ENCODE results near the gene FGF7. TPM values are rescaled to one million over a fixed set of nuclear protein-coding genes. Genes with fewer than 3 reads are reported as not detected.

The FGF7 gene
- total RNA-seq, 2 experiments from 2014 or later = not detected

- ChIA-PET CTCF (no interaction called here), POLR2A (no interaction called here)
- Mint-ChIP-seq H3K27me3 (no peaks in the 10 kb centered on the region), H3K4me3 (no peak overlapping the region), H3K4me1 (ENCODE audit: low read depth) (peaks cover 6% of the 10 kb centered on the region), H3K9me3 (no peaks in the 10 kb centered on the region), H3K36me3 (ENCODE audit: low read depth) (no peaks in the 10 kb centered on the region), H3K27ac (no peak overlapping the region)
- TF ChIP-seq CTCF (IDR thresholded peaks at IDR 0.05) = no peak
- H3K4me1 ChIP-seq (ENCODE audit: insufficient read depth, low read length) = no peaks in the 10 kb centered on the region
- no peak for ATAC-seq (ENCODE audit: poor library complexity)
- H3K27me3 ChIP-seq (ENCODE audit: control insufficient read depth in 1 of 2, insufficient read depth in 2 of 2, low read length in 2 of 2) = no peaks in the 10 kb centered on the region
- DNase-seq = no peak
- no peak overlapping the region for H3K27ac ChIP-seq (ENCODE audit: low read depth in 1 of 2, low read length in 2 of 2)
- H3K36me3 ChIP-seq (ENCODE audit: insufficient read depth, low read length) = no peaks in the 10 kb centered on the region
- no peaks in the 10 kb centered on the region for H3K9me3 ChIP-seq (ENCODE audit: control insufficient read depth in 1 of 2, insufficient read depth in 1 of 2, low read length in 2 of 2)
- no peak overlapping the region for H3K4me3 ChIP-seq (ENCODE audit: low read length)
- intact Hi-C loops (cut with DNase I, micrococcal nuclease) = loop anchor here in 1 of 2 experiments (10.0 kb wide), 3 partner anchors 59 to 209 kb away; no protein-coding TSS in a partner anchor
Observed at GRCh38 chr15:49466119-49466518, 43.1 kb downstream of the FGF7 start.

GRCh38 chr15:49467746-49468480, 44.9 kb downstream of the FGF7 start:
- Histone ChIP-seq H3K27me3 (ENCODE audit: control insufficient read depth in 1 of 2, insufficient read depth in 2 of 2, low read length in 2 of 2) (no peaks in the 10 kb centered on the region), H3K4me1 (ENCODE audit: insufficient read depth, low read length) (no peaks in the 10 kb centered on the region), H3K9me3 (ENCODE audit: control insufficient read depth in 1 of 2, insufficient read depth in 1 of 2, low read length in 2 of 2) (no peaks in the 10 kb centered on the region), H3K4me3 (ENCODE audit: low read length) (no peak overlapping the region), H3K36me3 (ENCODE audit: insufficient read depth, low read length) (no peaks in the 10 kb centered on the region), H3K27ac (ENCODE audit: low read depth in 1 of 2, low read length in 2 of 2) (no peak overlapping the region)
- H3K27ac Mint-ChIP-seq = no peak overlapping the region
- ChIA-PET POLR2A (no interaction called here), CTCF (no interaction called here)
- no peak for ATAC-seq (ENCODE audit: poor library complexity)
- no peak for DNase-seq
- TF ChIP-seq CTCF (IDR thresholded peaks at IDR 0.05) = no peak
- no peaks in the 10 kb centered on the region for H3K36me3 Mint-ChIP-seq (ENCODE audit: low read depth)
- peaks cover 6% of the 10 kb centered on the region for H3K4me1 Mint-ChIP-seq (ENCODE audit: low read depth)
- H3K4me3 Mint-ChIP-seq = no peak overlapping the region
- intact Hi-C loops (cut with DNase I, micrococcal nuclease) = loop anchor here in 1 of 2 experiments (10.0 kb wide), 3 partner anchors 57 to 207 kb away; no protein-coding TSS in a partner anchor
- no peaks in the 10 kb centered on the region for H3K27me3 Mint-ChIP-seq
- no peaks in the 10 kb centered on the region for H3K9me3 Mint-ChIP-seq

- H3K27me3 ChIP-seq (ENCODE audit: control insufficient read depth in 1 of 2, insufficient read depth in 2 of 2, low read length in 2 of 2) = no peaks in the 10 kb centered on the region
- no peak overlapping the region for H3K27ac Mint-ChIP-seq
- H3K4me1 Mint-ChIP-seq (ENCODE audit: low read depth) = peaks cover 6% of the 10 kb centered on the region
- ATAC-seq (ENCODE audit: poor library complexity) = no peak
- no peak overlapping the region for H3K4me3 ChIP-seq (ENCODE audit: low read length)
- H3K4me1 ChIP-seq (ENCODE audit: insufficient read depth, low read length) = no peaks in the 10 kb centered on the region
- no peaks in the 10 kb centered on the region for H3K36me3 Mint-ChIP-seq (ENCODE audit: low read depth)
- POLR2A ChIA-PET = no interaction called here
- no peaks in the 10 kb centered on the region for H3K36me3 ChIP-seq (ENCODE audit: insufficient read depth, low read length)
- no peak for DNase-seq
- intact Hi-C loops (cut with DNase I, micrococcal nuclease) = loop anchor here in 1 of 2 experiments (10.0 kb wide), 3 partner anchors 56 to 206 kb away; no protein-coding TSS in a partner anchor
- no peaks in the 10 kb centered on the region for H3K27me3 Mint-ChIP-seq
- no peak overlapping the region for H3K4me3 Mint-ChIP-seq
- TF ChIP-seq CTCF (IDR thresholded peaks at IDR 0.05) = no peak
- H3K9me3 ChIP-seq (ENCODE audit: control insufficient read depth in 1 of 2, insufficient read depth in 1 of 2, low read length in 2 of 2) = no peaks in the 10 kb centered on the region
- H3K27ac ChIP-seq (ENCODE audit: low read depth in 1 of 2, low read length in 2 of 2) = no peak overlapping the region
- CTCF ChIA-PET = no interaction called here
- H3K9me3 Mint-ChIP-seq = no peaks in the 10 kb centered on the region
Observed at GRCh38 chr15:49468481-49468839, 45.4 kb downstream of the FGF7 start.
